ENCODE data around the gene CEP164. TPM values are rescaled to one million over a fixed set of nuclear protein-coding genes. Genes with fewer than 3 reads are reported as not detected.
"Not testable (repeated sequence)": the region's sequence is repeated elsewhere in the genome, so short reads cannot be mapped to it uniquely, and the experiment has no call there.

The CEP164 gene
- total RNA-seq, 1 donor from 2014 or later: 20.3 TPM

DNA sequence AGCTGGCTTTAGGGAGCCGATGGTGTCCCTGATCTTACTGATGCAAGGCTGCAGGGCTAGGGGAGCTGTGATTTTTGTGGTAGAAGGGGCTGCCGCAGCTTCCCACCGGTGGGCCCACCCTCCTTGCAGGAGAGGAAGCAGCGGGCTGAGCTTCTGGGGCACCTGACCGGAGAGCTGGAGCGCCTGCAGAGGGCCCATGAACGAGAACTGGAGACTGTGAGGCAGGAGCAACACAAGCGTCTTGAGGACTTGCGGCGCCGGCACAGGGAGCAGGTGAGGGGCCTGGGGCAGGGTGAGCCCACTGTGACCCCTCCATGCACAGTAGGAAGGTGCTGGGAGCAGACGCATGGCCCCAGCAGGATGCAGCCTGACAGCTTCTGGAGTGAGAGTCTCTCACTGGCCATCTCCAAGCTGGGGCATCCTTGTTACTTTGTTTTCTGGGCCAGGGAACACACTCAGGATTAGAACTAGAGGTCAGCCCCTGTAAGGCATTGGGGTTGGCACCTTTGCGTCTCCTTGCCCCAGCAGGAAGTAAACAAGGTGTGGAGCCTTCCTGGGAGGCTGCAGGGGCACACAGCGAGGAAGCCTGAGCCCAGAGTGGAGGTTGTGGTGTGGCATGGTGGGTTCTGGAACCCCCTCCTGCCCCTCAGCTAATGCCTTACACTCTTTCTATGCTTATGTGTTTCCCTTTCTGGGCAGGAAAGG, 66.7 kb downstream of the CEP164 start:
- no peak for DNase-seq (ENCODE audit: low read depth)

DNA sequence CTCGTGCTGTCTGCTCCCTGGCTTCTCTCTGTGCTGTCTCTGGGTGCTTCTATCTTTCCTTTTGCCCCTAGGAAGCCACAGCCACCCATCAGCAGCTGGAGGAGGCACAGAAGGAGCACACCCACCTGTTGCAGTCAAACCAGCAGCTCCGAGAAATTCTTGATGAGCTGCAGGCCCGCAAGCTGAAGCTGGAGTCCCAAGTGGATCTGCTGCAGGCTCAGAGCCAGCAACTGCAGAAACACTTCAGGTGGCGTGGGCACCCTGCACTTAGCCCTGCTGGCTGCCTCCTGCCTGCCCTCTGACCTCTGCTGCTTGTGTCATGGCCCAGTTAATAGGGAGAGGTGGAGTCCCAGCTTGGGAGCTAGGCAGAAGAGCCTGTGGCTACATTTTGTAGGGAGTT, 67.8 kb downstream of the CEP164 start:
- TF ChIP-seq, protein P1, sequence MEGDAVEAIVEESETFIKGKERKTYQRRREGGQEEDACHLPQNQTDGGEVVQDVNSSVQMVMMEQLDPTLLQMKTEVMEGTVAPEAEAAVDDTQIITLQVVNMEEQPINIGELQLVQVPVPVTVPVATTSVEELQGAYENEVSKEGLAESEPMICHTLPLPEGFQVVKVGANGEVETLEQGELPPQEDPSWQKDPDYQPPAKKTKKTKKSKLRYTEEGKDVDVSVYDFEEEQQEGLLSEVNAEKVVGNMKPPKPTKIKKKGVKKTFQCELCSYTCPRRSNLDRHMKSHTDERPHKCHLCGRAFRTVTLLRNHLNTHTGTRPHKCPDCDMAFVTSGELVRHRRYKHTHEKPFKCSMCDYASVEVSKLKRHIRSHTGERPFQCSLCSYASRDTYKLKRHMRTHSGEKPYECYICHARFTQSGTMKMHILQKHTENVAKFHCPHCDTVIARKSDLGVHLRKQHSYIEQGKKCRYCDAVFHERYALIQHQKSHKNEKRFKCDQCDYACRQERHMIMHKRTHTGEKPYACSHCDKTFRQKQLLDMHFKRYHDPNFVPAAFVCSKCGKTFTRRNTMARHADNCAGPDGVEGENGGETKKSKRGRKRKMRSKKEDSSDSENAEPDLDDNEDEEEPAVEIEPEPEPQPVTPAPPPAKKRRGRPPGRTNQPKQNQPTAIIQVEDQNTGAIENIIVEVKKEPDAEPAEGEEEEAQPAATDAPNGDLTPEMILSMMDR (IDR thresholded peaks at IDR 0.05; ENCODE audit: insufficient read depth, low read length, severe bottlenecking): no peak
- H3K4me3 ChIP-seq (ENCODE audit: low read depth, low read length): no peak overlapping the region
- H3K36me3 ChIP-seq (ENCODE audit: control insufficient read depth, insufficient read depth, low read length): peaks cover 36% of the 10 kb centered on the region
- FAIRE-seq: peak; percentile 47
- H3K27me3 ChIP-seq (ENCODE audit: control insufficient read depth, insufficient read depth, low read length): no peaks in the 10 kb centered on the region
- DNase-seq (ENCODE audit: low read depth): no peak

More for the DNA sequence above, 66.7 kb downstream of the CEP164 start:
- no peak for FAIRE-seq
- TF ChIP-seq, protein P1 (IDR thresholded peaks at IDR 0.05; ENCODE audit: insufficient read depth, low read length, severe bottlenecking): no peak
- no peak overlapping the region for H3K4me3 ChIP-seq (ENCODE audit: low read depth, low read length)
- H3K36me3 ChIP-seq (ENCODE audit: control insufficient read depth, insufficient read depth, low read length): peaks cover 37% of the 10 kb centered on the region
- no peaks in the 10 kb centered on the region for H3K27me3 ChIP-seq (ENCODE audit: control insufficient read depth, insufficient read depth, low read length)

DNA sequence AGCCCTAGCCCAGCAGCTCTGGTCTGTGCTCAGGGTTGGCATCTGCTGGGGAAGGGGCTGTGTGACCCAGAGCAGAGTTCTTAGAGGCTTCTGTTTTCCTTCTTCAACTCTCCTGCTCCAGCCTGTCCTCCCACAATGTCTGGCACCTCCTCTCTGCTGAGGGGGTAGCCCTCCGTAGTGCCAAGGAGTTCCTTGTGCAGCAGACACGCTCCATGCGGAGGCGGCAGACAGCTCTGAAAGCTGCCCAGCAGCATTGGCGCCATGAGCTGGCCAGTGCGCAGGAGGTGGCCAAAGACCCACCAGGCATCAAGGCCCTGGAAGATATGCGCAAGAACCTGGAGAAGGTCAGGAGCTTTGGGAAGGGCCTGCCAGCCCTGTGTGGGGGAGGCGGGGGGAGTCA, 69.3 kb downstream of the CEP164 start:
- H3K36me3 ChIP-seq (ENCODE audit: control insufficient read depth, insufficient read depth, low read length): peaks cover 27% of the 10 kb centered on the region

DNA sequence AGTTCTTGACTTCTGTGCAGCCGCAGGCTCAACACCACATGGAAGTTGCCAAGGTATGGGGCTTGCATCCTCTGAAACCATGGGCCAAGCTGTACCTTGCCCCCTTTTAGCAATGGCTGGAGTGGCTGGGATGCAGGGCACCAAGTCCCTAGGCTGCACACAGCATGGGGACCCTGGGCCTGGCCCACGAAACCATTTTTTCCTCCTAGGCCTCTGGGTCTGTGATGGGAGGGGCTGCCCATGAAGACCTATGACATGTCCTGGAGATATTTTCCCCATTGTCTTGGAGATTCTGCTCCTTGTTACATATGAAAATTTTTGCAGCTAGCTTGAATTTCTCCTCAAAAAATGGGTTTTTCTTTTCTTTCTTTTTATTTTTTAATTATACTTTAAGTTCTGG, 71.0 kb downstream of the CEP164 start:
- H3K27me3 ChIP-seq (ENCODE audit: control insufficient read depth, insufficient read depth, low read length); H3K4me3 ChIP-seq (ENCODE audit: low read depth, low read length); FAIRE-seq; DNase-seq (ENCODE audit: low read depth): not testable (repeated sequence)
- peaks cover 17% of the 10 kb centered on the region for H3K36me3 ChIP-seq (ENCODE audit: control insufficient read depth, insufficient read depth, low read length)

More for the DNA sequence above, 69.3 kb downstream of the CEP164 start:
- no peaks in the 10 kb centered on the region for H3K27me3 ChIP-seq (ENCODE audit: control insufficient read depth, insufficient read depth, low read length)
- TF ChIP-seq, protein P1 (IDR thresholded peaks at IDR 0.05; ENCODE audit: insufficient read depth, low read length, severe bottlenecking): no peak
- H3K4me3 ChIP-seq (ENCODE audit: low read depth, low read length): no peak overlapping the region
- no peak for FAIRE-seq
- DNase-seq (ENCODE audit: low read depth): no peak

DNA sequence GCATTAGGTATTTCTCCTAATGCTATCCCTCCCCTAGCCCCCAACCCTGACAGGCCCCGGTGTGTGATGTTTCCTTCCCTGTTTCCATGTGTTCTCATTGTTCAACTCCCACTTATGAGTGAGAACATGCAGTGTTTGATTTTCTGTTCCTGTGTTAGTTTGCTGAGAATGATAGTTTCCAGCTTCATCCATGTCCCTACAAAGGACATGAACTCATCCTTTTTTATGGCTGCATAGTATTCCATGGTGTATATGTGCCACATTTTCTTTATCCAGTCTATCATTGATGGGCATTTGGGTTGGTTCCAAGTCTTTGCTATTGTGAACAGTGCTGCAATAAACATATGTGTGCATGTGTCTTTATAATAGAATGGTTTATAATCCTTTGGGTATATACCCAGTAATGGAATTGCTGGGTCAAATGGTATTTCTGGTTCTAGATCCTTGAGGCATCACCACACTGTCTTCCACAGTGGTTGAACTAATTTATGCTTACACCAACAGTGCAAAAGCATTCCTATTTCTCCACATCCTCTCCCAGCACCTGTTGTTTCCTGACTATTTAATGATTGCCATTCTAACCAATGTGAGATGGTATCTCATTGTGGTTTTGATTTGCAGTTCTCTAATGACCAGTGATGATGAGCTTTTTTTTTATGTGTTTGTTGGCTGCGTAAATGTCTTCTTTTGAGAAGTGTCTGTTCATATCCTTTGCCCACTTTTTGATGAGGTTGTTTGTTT, 71.6 kb downstream of the CEP164 start:
- H3K27me3 ChIP-seq (ENCODE audit: control insufficient read depth, insufficient read depth, low read length); H3K4me3 ChIP-seq (ENCODE audit: low read depth, low read length); DNase-seq (ENCODE audit: low read depth); FAIRE-seq: not testable (repeated sequence)
- H3K36me3 ChIP-seq (ENCODE audit: control insufficient read depth, insufficient read depth, low read length): peaks cover 15% of the 10 kb centered on the region

DNA sequence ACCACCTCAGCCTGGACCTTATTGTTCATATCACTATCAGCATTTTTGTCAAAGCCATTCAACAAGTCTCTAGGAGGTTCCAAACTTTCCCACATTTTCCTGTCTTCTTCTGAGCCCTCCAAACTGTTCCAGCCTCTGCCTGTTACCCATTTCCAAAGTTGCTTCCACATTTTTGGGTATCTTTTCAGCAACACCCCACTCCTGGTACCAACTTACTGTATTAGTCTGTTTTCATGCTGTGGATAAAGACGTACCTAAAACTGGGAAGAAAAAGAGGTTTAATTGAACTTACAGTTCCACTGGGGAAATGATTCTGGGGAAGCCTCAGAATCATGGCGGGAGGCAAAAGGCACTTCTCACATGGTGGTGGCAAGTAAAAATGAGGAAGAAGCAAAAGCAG, 78.2 kb downstream of the CEP164 start:
- DNase-seq (ENCODE audit: low read depth); FAIRE-seq; H3K4me3 ChIP-seq (ENCODE audit: low read depth, low read length); H3K27me3 ChIP-seq (ENCODE audit: control insufficient read depth, insufficient read depth, low read length): not testable (repeated sequence)
- H3K36me3 ChIP-seq (ENCODE audit: control insufficient read depth, insufficient read depth, low read length): peaks cover 10% of the 10 kb centered on the region

DNA sequence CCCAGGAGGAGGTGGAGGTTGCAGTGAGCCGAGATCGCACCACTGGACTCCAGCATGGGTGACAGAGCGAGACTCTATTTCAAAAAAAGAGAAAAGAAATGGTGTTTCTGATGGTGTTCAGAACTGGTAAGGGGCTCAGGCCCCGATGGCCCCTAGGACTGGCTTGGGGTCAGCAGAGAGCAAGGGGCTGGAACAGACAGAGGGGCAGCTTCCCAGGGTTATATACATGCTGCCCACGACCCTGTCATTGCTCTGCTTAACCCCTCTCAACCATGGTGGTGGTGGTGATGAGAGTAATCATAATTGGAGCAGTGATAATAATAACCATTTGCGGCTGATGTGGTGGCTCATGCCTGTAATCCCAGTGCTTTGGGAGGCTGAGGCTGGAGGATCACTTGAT, 79.4 kb downstream of the CEP164 start:
- TF ChIP-seq, protein P1 (IDR thresholded peaks at IDR 0.05; ENCODE audit: insufficient read depth, low read length, severe bottlenecking): no peak
- Histone ChIP-seq H3K27me3 (ENCODE audit: control insufficient read depth, insufficient read depth, low read length) (no peaks in the 10 kb centered on the region), H3K36me3 (ENCODE audit: control insufficient read depth, insufficient read depth, low read length) (peaks cover 15% of the 10 kb centered on the region), H3K4me3 (ENCODE audit: low read depth, low read length) (no peak overlapping the region)
- no peak for FAIRE-seq
- DNase-seq (ENCODE audit: low read depth): no peak

Measured in bronchial epithelial cell (primary cell).